NCI-H2196 treated with DMSO at 0.1 percent for 48 hours (cell line): ENCODE measurements around the gene AHDC1.

Source experiments
- DNase-seq: peaks from one replicate; lab custom pipeline; 2025; ENCODE audit not compliant: unreplicated experiment; lab: John Stamatoyannopoulos, UW

Gene AHDC1

DNA sequence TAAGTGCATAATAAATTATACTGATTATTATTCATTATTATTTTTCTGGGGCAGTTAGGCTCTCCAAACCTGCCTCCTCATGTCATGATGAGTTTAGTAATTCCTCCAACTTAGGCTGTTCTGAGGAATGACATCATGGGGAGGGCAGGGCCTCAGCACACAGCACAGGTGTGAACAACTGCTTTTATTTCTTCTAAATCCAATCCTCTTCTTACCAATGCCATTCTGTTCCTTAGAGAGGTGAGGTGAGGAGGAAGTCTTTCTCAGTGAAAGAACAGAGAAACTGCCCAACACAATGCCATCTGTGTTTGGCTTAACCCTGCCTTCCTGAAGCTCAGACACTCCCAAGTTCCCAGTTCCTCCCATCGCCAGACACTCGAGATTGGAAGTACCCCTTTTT lies 68.6 kb downstream of the AHDC1 start:
- DNase-seq: no peak

DNA sequence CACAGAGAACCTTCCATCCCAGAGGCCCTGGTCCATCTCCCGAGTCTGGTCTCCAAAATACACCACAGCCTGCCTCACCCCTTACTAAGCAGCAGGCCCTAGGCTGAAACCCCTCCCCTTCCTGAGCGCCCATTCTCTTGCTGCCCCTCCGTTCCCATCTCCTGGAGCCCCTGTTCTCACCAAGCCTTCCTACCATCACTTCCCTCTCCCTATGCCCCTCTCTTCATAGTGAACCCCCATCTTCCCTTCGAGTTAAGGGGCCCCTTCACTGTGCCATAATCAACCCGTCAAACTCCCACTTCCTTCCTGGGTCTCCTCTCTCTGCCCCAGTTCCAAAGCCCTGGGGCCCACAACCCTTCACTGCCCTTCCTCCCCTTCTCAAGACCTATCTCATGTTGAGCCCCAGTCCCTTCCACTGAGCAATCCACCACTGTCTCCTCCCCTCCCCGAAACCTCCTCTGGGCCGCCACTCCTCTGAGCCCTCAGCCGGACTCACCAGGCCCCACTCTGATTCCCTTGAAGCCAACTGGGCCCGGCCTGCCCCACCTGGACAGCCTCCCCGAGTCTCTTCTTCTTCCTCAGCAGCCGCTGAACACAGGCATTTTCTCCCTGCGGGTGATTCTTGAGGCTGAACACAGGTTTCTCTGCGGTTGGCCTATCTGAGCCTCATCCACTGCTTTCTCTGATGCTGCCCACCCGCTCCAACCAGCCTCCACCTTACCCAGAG lies 71.8 kb downstream of the AHDC1 start:
- no peak for DNase-seq

DNA sequence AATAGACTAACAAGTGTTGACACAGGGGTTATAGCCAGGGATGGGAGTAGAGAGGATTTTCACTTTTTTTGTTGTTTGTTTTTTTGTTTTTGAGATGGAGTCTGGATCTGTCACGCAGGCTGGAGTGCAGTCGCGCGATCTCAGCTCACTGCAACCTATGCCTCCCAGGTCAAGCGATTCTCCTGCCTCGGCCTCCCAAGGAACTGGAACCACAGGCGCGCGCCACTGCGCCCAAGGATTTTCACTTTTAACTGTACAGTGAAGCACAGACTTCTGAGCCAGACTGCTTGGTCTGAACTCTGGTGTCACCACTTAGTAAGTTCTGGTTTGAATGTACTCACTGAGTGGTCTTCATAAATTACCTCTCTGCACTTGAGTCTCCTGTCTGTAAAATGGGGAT lies 73.8 kb downstream of the AHDC1 start:
- DNase-seq: no peak

DNA sequence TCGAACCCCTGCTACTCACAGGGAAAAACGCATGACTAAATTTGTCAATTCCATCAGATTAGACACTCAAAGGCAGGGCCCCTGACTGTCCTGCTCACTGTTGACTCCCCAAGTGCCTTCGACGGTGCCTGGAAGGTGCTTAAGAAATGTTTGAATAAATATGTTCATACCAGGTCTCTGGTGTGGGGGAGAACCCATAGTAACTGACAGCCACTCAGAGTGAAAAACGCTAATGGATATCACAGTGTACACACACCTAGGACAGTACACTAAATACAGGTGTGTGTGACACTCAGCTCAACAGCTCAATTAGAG lies 74.3 kb downstream of the AHDC1 start:
- DNase-seq: no peak

DNA sequence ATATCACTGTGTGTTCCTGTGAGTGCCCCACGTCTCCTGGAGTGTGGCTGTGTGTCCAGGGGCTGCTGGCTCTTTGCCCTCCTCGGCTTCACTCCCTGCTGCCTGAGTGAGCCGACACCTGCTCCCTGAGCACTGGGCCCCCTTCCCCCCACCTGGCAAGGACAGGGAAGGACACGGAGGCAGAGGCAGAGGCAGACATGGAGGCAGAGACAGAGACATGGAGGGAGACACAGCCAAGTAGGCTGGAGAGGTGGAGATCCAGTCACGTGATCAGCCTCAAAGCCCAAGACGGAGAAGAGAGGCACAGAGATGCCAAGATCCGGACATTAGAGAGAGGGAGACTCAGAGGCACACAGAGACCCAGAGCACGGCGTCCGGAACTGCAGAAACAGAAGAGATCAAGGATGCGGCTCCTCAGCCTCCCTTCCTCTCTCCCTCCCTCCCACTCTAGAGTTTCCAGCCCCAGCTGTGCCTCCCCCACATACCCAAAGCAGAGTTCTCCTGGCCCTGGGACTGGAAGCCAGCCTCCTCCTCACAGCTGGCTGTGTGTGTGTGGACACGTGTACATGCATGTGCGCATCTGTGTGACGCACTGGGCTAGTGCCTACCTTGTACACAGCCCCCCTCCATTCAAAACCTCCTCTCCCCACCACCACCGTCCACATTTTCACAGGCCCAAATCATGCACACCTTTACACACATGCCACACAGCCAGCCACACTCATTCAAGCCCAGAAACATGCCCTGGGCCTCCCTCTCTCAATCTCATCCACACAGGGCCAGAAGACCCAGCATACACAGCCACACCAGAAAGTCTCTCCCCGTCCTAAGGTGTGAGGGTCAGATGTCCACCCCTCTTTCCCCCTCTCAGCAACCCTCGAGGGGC lies 74.9 kb downstream of the AHDC1 start:
- DNase-seq: peak; percentile 74

DNA sequence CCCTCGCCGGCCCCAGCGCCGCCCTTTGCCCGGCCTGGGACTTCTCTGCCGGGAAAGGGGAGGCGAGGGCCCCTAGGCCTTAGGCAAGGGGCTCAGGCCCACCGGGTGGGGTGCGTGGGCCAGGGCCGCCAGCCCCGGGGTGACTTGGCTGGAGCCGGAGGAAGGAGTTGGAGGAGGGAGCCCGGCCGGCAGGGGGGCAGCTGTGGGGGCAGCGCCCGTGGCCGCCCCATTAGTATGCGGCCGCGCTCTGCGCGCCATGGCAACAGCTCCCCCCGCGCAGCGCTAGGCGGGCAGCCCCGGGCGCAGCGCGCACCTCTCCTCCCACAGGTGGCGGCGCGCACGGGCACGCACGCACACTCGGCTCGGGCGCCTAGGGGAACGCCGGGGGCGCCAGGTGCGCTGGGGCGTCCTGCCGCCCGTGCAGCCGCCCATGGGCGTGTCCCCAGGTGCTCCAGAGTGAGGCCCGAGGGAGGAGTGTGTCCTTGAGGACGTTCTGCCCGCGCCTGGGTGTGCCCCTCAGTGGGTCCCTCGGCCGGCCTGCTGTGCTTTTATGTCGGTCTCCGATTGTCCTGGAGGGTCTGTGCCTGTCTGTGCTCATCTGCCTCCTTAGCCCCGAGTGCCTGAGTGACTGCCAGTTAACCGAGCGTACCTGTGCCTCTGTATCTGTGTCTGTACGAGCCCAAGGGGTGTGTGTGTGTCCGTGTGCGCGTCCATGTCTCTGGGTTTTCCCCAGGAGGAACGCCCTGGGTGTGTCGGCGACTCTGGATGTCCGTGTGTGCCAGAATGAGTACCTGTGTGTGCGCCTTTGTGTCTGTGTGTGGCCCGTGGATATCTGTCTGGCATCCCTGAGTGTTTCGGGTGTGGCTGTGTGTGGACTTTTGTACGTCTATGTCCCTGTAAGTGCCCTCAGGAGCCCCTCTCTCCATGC lies 75.8 kb downstream of the AHDC1 start:
- peak; percentile 84 for DNase-seq

DNA sequence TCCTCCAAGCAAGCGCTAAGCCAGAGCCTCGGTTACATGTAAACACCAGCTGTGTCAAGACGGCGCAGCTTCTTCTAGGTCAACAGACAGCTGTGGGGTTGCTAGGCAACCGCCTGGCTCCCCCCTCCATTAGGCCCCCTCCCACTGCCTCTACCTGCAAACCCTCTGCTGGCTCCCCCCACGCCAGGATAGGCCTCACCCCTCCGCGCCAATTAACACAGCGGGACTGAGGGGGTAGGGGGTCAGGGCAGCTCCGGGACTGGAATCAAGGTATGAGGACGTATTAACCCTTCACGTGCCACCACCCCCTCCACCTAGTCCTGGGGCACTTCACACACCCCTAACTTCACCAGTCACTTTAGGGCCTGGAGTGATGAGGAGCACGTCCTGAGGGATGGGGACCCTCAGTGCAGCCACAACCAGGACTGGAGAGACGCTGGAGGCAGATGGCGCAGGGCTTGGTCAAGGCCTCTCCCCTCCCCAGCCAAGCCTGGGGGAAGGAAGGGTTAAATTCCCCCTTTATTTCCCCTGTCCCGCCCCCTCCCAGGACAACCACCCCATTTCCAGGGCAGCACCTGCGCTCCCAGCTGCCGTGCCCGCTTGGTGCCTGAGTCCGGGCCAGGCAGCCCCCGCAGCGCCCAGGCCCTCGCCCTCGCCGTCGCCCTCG lies 76.6 kb downstream of the AHDC1 start:
- peak; percentile 96 for DNase-seq

DNA sequence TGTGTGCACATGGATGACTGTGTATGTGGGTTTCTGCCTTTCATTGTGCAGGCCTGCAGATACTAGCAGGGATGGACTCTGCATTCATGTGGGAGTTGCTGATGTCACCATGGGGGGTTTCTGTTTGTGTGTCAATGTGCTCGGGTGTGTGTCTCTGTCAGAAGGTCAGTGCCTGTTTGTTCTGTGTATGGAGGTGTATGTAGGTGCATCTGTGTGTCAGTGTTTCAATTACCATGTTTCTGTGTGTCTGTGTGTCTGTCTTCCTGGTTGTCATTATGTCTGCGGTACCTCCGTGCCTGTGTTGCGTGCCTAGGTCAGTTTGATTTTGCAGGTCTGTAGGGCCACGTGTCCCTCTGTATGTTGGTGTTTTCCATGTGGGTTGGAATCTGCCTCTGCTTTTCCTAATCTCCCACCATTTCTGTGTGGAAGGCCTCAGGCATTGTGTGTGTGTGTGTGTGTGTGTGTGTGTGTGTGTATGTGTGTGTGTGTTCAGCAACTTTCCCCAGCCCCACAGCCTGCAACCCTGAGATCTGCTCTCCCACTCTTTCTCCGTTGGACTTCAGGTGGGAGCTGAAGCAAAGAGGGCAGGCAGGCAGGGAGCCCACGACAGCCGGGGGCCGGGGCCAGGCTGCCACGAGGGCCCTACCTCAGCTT lies 77.2 kb downstream of the AHDC1 start:
- no peak for DNase-seq

DNA sequence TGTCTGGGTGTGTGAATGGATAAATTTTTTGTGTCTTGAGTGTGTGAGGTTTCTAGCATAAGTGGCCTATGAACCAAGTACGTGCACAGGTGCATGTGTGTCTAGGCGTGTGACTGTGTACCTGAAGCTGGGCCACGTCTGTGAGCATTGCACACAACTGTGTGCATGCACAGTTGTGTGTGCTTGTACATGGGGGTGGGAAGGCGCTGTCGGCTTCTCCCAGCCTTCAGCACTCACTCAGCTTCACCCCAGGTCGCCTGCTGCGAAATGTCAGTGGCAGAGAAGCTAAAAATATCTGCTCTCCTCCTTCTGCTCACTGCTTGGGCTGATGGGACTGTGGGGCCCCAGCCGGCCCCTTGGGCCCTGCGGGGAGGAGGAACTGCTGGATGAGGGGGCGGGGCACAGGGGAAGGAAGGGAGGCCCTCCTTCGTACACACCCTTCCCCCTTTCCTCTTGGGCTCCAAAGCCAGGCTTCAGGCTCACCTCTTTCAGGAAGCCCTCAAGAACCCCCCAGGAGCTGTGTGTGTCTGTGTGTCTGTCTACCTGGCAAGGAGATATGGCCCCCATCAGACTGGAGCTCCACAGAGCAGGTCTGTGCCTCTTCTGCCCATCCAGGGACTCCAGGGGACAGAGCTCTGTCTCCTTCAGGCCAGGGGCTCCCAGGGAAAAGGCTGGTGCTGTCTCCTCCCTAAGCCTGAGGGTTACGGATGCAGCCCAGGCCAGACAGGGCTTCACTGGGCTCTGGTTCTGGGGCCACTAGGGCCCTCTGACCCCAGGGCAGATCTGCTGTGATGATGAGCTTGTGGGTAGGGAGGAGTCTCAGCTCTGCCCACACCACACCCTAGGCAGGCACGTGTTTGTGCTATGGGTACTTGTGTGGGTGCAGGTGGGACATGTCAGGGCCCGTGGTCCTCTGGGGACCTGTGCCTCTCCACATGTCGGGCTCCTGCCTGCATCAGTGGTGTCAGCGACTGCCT lies 78.4 kb downstream of the AHDC1 start:
- no peak for DNase-seq

DNA sequence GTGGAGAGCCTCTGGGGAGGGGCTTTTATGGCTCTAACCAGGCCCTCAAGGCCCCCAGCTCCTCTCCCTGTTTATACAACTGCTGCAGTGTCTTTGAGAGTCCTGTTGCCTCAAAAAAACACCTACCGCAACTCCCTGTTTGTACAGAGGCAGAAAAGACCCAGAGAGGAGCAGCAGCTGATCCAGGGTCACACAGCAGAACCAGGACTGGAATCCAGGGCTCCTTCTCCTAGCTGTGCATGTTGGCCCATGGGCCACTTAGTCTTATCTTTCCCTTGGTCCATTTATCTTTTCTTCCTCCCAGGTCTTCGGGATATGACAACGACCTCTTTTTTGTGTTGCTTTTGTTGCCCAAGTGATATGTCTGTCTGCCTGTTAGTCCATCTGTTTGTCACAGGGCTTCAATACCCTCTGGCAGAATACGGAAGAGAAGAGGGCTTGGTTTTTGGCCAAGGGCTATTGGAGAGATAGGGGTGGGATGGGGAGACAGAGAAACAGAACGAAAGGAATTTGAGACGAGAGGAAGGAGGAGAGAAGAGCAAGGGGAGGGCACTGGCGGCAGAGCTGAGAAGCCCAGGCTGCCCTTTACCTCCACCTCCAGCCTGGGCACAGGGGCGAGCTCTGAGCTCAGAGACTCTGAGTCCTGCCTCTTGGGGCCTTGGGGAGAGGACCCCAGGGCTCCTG lies 80.5 kb downstream of the AHDC1 start:
- no peak for DNase-seq

DNA sequence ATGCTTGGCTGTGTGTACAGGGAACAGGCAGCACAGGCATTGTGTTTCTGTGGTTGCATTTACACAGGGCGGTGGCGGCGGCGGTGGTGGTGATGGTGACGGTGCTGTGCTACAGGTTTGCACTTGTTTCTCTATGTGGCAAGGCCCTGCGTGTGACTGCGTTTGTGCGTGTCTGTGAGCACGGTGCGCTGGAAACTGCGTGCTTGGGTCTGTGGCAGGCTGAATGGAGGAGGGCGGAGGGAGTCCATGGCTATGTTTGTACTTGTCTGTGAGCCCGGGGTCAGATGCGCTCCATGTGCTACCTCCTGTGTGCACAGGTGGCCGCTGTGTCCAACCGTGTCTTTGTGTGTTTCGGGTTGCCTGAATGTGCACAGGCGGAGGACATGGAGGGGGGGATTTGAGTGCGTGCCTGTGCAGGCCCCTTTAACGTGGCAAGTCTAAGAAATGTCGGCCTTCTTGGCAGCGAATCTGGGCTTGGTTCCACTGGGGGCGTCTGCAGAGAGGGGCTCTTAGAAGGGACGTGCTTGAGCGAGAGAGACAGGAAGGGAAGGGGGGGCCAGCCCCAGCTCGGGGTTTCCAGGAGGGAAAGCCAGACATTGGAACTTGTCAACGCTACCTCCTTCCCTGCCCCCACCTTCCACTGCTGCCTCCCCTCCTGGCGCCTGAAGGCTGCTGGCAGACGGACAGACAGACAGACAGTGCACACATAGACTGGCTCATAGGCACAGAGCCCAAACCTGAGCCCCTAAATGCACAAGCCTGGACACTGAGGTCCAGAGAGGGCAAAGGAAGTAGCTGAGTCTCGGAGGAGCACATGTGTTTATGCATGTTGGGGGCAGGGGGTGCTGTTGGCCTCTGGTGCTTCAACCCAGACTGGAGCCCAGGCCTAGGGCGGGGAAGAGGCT lies 81.3 kb downstream of the AHDC1 start:
- no peak for DNase-seq

DNA sequence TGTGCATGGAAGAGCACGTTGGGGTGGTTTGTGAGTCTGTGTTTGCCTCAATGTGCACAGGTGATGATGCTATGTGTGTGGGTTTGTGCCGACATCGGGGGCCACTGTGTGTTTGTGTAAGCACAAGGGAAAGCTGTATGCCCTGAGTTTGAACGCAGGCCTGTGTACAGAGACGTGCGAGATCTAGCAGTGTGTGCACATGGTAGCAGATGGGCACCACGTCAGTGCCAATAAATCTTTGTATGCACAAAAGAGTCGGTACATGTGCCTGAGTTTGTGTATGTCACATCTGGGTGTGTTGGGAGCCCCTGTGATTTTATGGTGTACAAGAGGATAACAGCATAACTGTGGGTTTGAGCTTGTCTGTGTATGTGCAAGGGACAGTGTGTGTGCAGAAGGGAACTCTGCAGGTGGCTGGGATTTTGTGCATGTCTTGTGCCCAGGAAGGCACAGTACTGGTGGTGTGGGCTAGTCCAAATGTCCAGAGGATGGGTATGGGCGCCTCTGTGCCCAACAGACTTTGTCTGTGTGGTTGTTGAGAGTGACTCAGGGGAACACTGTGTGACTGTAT lies 82.0 kb downstream of the AHDC1 start:
- no peak for DNase-seq

DNA sequence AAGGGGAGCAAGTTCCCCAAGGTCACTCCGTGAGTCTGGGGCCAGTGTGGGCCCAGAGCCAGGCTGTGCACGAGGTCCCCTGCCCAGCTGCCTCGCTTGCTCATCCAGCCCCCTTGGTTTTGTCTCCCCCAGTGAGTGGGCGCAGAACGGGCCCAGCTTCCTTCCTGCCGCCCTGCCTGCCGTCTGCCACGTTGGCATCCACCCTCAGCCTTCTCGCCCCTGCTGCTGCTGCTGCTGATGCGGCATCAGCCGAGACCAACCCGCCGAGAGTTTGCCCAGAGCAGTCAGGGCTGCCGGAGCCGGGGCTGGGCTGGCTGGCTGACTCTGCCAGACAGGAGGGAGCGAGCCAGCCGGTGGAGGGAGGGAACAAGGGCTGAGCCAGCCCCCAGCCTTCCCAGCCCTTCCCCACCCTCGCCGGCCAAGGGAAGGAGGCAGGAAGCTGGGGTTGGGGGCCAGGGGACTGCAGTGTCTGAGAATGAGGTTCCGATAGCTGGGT lies 82.6 kb downstream of the AHDC1 start:
- no peak for DNase-seq

DNA sequence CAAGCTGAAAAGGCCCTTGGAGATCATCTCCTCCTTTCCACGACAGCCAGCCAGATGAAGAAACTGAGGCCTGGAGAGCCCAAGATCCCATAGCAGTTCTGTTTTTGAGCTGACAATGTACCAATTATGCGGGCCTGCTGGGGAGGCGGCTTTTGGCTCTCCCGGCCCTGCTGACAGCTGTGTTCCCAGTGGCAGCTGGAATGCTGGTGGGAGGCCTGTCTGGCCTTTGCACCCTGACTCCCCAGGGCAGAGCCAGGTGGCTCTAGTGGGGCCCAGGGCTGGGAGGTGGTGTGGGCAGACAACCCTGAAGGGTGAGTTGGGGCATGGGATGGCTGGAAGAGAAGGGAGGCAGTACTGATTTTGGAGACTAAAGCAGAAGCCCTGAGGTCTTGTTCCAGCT lies 83.3 kb downstream of the AHDC1 start:
- no peak for DNase-seq

DNA sequence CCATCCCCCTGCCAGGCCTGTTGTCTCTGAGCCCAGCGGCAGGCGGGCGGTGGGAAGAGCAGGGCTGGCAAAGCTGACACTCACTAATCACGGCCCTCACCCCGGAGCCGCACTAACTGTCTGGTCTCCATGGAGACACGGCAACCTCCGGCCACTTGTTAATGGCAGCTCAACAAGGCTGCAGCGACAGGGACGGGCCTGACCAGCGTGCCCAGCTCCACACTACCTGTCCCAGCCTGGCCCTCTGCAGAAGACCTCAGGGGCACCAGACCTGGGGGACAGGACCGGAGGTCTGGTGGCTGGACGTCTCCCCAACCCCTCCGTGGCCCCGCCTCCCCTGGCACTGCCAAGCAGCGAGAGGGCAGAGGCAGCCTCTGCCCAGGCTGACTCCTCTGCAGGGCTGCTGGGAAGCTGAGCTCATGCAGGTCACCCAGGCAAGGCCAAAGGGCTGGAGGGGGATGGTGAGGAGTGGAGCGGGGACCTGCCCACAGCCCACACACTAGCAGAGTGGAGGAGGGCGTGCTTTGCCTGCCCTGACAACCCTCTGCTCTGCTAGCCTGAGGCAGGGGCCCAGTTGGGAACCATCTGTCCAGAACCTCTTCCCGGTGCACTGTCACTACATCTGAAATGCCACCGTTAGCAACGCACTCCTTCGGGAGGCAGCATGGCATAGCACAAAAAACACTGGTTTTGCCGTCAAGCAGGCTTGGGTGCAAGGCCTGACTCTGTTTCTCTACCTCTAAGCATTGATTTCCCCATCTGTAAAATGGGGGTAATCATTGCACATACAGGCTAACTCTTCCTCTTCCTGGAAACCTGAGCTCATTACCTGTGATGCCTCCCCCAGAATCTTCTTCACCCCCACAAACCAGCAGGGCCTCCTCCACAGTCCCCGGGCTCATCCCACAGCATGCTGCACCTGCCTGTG lies 84.3 kb downstream of the AHDC1 start:
- DNase-seq: peak; percentile 76

DNA sequence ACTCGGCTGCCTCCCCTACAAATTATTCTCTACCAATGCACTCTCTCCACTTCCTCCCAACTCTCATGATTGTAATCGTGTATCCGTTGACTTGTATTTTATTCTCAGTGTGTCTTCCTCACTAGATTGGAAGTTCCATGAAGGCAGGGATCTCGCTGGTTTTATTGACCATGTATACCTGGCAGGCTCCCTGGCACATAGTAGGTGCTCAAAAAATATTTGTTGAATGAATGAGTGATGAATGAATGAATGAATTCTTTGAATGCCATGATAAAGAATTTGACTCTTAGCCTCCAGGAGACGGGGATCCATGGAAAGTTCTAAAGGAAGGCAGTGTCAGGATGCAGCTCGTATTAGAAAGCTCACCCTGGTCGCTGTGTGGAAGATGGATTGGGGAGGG lies 85.1 kb downstream of the AHDC1 start:
- DNase-seq: no peak
